H9 (cell line): ENCODE data around the gene EPOP. TPM values are rescaled to one million over a fixed set of nuclear protein-coding genes. Genes with fewer than 3 reads are reported as not detected.

Experiments used
- DNase-seq: peaks from one replicate; pipeline ENCODE4 v3.0.0-alpha.2; 2017
- H2AFZ ChIP-seq: one replicate; pipeline ENCODE4 v1.6.1; 2013; ENCODE audit warnings: mild to moderate bottlenecking, low read length, control low read depth, moderate library complexity
- H2AK5ac ChIP-seq: 2 replicates; pipeline ENCODE4 v1.6.1; 2013; ENCODE audit warnings: low read length, control low read depth, mixed read lengths; ENCODE audit not compliant: insufficient read length
- H2BK120ac ChIP-seq: one replicate; pipeline ENCODE4 v1.6.1; 2013; ENCODE audit warnings: low read depth, mild to moderate bottlenecking, low read length, control low read depth, inconsistent platforms; ENCODE audit not compliant: poor library complexity, severe bottlenecking
- H2BK12ac ChIP-seq: 2 replicates; pipeline ENCODE4 v1.6.1; 2013; ENCODE audit warnings: low read length, control low read depth, mixed read lengths, low read depth; ENCODE audit not compliant: insufficient read length
- H2BK15ac ChIP-seq: 2 replicates; pipeline ENCODE4 v1.6.1; 2013; ENCODE audit warnings: low read depth, low read length, control low read depth
- H2BK20ac ChIP-seq: one replicate; pipeline ENCODE4 v1.6.1; 2013; ENCODE audit warnings: low read depth, mild to moderate bottlenecking, low read length, control low read depth, inconsistent platforms; ENCODE audit not compliant: poor library complexity, severe bottlenecking
- H2BK5ac ChIP-seq: 2 replicates; pipeline ENCODE4 v1.6.1; 2013; ENCODE audit warnings: low read length, control low read depth, mixed read lengths; ENCODE audit not compliant: insufficient read length
- H3K14ac ChIP-seq: 2 replicates; pipeline ENCODE4 v1.6.1; 2013; ENCODE audit warnings: low read length, control low read depth; ENCODE audit not compliant: insufficient read depth
- H3K18ac ChIP-seq: 2 replicates; pipeline ENCODE4 v1.6.1; 2013; ENCODE audit warnings: low read depth, mild to moderate bottlenecking, mixed read lengths, low read length, control low read depth; ENCODE audit not compliant: insufficient read length
- H3K23ac ChIP-seq: 2 replicates; pipeline ENCODE4 v1.6.1; 2013; ENCODE audit warnings: low read length, control low read depth, mixed read lengths, low read depth; ENCODE audit not compliant: insufficient read length
- H3K23me2 ChIP-seq: 2 replicates; pipeline ENCODE4 v1.6.1; 2013; ENCODE audit warnings: low read depth, mild to moderate bottlenecking, mixed read lengths, low read length, control low read depth; ENCODE audit not compliant: insufficient read length, poor library complexity, severe bottlenecking
- H3K27ac ChIP-seq: 2 replicates; pipeline ENCODE4 v1.5.1; 2013; ENCODE audit warnings: low read length, control low read depth, mixed read lengths, low read depth; ENCODE audit not compliant: insufficient read length
- H3K27me3 ChIP-seq: 2 replicates; pipeline ENCODE4 v1.6.1; 2013; ENCODE audit warnings: low read length, control low read depth, inconsistent platforms; ENCODE audit not compliant: insufficient read depth
- H3K4ac ChIP-seq: 2 replicates; pipeline ENCODE4 v1.6.1; 2013; ENCODE audit warnings: low read depth, mild to moderate bottlenecking, control low read depth, inconsistent platforms, low read length, moderate library complexity
- H3K4me1 ChIP-seq: 2 replicates; pipeline ENCODE4 v1.6.1; 2013; ENCODE audit warnings: low read length, control low read depth, inconsistent platforms; ENCODE audit not compliant: insufficient read depth
- H3K4me2 ChIP-seq: 2 replicates; pipeline ENCODE4 v1.6.1; 2013; ENCODE audit warnings: low read length, control low read depth, mixed read lengths; ENCODE audit not compliant: insufficient read length, insufficient read depth
- H3K56ac ChIP-seq: 2 replicates; pipeline ENCODE4 v1.6.1; 2013; ENCODE audit warnings: low read depth, mild to moderate bottlenecking, mixed read lengths, low read length, control low read depth; ENCODE audit not compliant: insufficient read length
- H3K79me1 ChIP-seq: 2 replicates; pipeline ENCODE4 v1.6.1; 2013; ENCODE audit warnings: low read depth, mild to moderate bottlenecking, moderate library complexity, low read length, control low read depth, inconsistent platforms; ENCODE audit not compliant: insufficient read depth, poor library complexity, severe bottlenecking
- H3K79me2 ChIP-seq: 2 replicates; pipeline ENCODE4 v1.6.1; 2013; ENCODE audit warnings: low read length, control low read depth, inconsistent platforms; ENCODE audit not compliant: insufficient read depth
- H3K9ac ChIP-seq: 2 replicates; pipeline ENCODE4 v1.6.1; 2013; ENCODE audit warnings: low read length, control low read depth, mixed read lengths; ENCODE audit not compliant: insufficient read length; ENCODE audit errors: extremely low read depth
- H3K9me3 ChIP-seq: one replicate; pipeline ENCODE4 v1.6.1; 2013; ENCODE audit warnings: low read depth, low read length, inconsistent platforms; ENCODE audit not compliant: control insufficient read depth
- H3T11ph ChIP-seq: one replicate; pipeline ENCODE4 v1.6.1; 2013; ENCODE audit warnings: mild to moderate bottlenecking, low read length, control low read depth, inconsistent platforms
- H4K20me1 ChIP-seq: one replicate; pipeline ENCODE4 v1.6.1; 2013; ENCODE audit not compliant: control insufficient read depth, insufficient read length, insufficient read depth
- H4K5ac ChIP-seq: 2 replicates; pipeline ENCODE4 v1.6.1; 2013; ENCODE audit warnings: low read depth, mild to moderate bottlenecking, mixed read lengths, low read length, control low read depth; ENCODE audit not compliant: insufficient read length
- H4K8ac ChIP-seq: replicated peaks from 2 replicates; pipeline ENCODE4 v1.6.1; 2013; ENCODE audit warnings: low read length, control low read depth, mixed read lengths, low read depth; ENCODE audit not compliant: insufficient read length
- H4K91ac ChIP-seq: 2 replicates; pipeline ENCODE4 v1.6.1; 2013; ENCODE audit warnings: low read depth, mild to moderate bottlenecking, moderate library complexity, mixed read lengths, low read length, control low read depth; ENCODE audit not compliant: insufficient read length
- H3K27ac Mint-ChIP-seq, 3 experiments: 2 replicates in 2 of 3; 3 replicates in 1 of 3; pipeline ENCODE4 v1.8.0; 2020 to 2021; ENCODE audit warnings: mixed read lengths in 3 of 3, mild to moderate bottlenecking in 1 of 3, moderate library complexity in 1 of 3
- H3K27me3 Mint-ChIP-seq: 2 replicates; pipeline ENCODE4 v1.8.0; 2021; ENCODE audit warnings: low read depth, mild to moderate bottlenecking, moderate library complexity, mixed read lengths
- H3K36me3 Mint-ChIP-seq, 3 experiments: 2 replicates in 2 of 3; 3 replicates in 1 of 3; pipeline ENCODE4 v1.8.0; 2020 to 2021; ENCODE audit warnings: low read depth in 3 of 3, mixed read lengths in 3 of 3; ENCODE audit not compliant: insufficient read depth in 1 of 3
- H3K4me1 Mint-ChIP-seq, 2 experiments: 2 replicates each; pipeline ENCODE4 v1.8.0; 2020; ENCODE audit warnings: mixed read lengths in 2 of 2
- H3K4me3 Mint-ChIP-seq, 2 experiments: 2 replicates in 1 of 2; 3 replicates in 1 of 2; pipeline ENCODE4 v1.8.0; 2020 to 2021; ENCODE audit warnings: mild to moderate bottlenecking in 2 of 2, mixed read lengths in 2 of 2, moderate library complexity in 1 of 2
- H3K9me3 Mint-ChIP-seq, 2 experiments: 2 replicates in 1 of 2; 3 replicates in 1 of 2; pipeline ENCODE4 v1.8.0; 2020; ENCODE audit warnings: mild to moderate bottlenecking in 2 of 2, mixed read lengths in 2 of 2, moderate library complexity in 1 of 2
- WGBS: extraction: QIAGEN DNeasy Blood & Tissue Kit; methylation state at CpG from one replicate; pipeline ENCODE4 v1.1.7; 2013; ENCODE audit warnings: missing lambda C conversion rate, low lambda C conversion rate, mixed read lengths; ENCODE audit not compliant: insufficient read length; ENCODE audit errors: extremely low coverage; 5-methylcytosine and 5-hydroxymethylcytosine counted together
- total RNA-seq: library from RNA; stranded (reverse); gene quantifications from 2 replicates; pipeline ENCODE4 v1.2.1, GENCODE V29; 2021
- TF ChIP-seq, protein P1 (sequence below): fragments of 200-600 bp; sonication (generic); conservative IDR thresholded peaks from 3 replicates; pipeline ENCODE4 v1.8.0; 2021; ENCODE audit warnings: antibody characterized with exemption, mild to moderate bottlenecking

Gene EPOP
- total RNA-seq, 1 experiment from 2014 or later = 5.9 TPM

DNA sequence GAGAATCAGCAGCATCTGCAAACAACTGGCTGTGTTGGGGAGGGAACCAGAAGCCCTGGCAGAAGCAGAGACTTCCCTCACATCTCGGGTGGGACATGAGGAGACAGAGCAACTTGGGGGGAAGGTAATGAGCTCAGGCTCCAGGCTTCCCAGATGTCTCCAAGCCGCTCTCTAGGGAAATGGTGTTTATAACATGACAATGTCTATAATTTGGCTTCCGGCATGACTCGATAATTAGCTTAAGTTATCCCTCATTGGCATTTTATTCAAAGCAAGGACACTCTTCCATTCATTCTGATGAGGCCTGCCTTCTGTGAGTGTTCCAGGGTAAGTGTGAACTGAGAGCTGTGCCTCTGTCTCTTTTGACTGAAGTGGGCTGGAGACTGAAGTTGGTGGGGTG lies 15.6 kb upstream of the EPOP start:
- H3K9ac ChIP-seq = no peak overlapping the region
- peaks cover 75% of the 10 kb centered on the region for H3K27me3 Mint-ChIP-seq
- no peak overlapping the region for H2BK20ac ChIP-seq
- H3K23me2 ChIP-seq = no peaks in the 10 kb centered on the region
- H3K4me1 ChIP-seq = no peaks in the 10 kb centered on the region
- TF ChIP-seq, protein P1, sequence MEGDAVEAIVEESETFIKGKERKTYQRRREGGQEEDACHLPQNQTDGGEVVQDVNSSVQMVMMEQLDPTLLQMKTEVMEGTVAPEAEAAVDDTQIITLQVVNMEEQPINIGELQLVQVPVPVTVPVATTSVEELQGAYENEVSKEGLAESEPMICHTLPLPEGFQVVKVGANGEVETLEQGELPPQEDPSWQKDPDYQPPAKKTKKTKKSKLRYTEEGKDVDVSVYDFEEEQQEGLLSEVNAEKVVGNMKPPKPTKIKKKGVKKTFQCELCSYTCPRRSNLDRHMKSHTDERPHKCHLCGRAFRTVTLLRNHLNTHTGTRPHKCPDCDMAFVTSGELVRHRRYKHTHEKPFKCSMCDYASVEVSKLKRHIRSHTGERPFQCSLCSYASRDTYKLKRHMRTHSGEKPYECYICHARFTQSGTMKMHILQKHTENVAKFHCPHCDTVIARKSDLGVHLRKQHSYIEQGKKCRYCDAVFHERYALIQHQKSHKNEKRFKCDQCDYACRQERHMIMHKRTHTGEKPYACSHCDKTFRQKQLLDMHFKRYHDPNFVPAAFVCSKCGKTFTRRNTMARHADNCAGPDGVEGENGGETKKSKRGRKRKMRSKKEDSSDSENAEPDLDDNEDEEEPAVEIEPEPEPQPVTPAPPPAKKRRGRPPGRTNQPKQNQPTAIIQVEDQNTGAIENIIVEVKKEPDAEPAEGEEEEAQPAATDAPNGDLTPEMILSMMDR = no peak
- H3K4me2 ChIP-seq = no peak overlapping the region
- no peaks in the 10 kb centered on the region; the same call in 1 of the 2 replicates for H3K27me3 ChIP-seq
- no peak overlapping the region for H3K18ac ChIP-seq
- H3K79me1 ChIP-seq = no peaks in the 10 kb centered on the region
- H3K27ac Mint-ChIP-seq = no peak overlapping the region
- no peak overlapping the region for H2BK15ac ChIP-seq
- H2BK120ac ChIP-seq = no peak overlapping the region
- whole genome bisulfite sequencing = no CpG with 5 or more reads among the region's 4 CpGs
- H3K9me3 ChIP-seq = no peaks in the 10 kb centered on the region
- no peak overlapping the region for H2AFZ ChIP-seq
- no peak overlapping the region for H3K4me3 Mint-ChIP-seq
- H4K8ac ChIP-seq = no peak overlapping the region
- no peak overlapping the region for H3K14ac ChIP-seq
- H3K4me1 Mint-ChIP-seq = peaks cover 10 to 15% of the 10 kb centered on the region in 2 experiments
- no peak overlapping the region for H3K27ac ChIP-seq
- H4K20me1 ChIP-seq = no peaks in the 10 kb centered on the region
- no peak overlapping the region for H4K5ac ChIP-seq
- H3T11ph ChIP-seq = no peak overlapping the region
- H2BK5ac ChIP-seq = no peak overlapping the region
- no peak overlapping the region for H3K4ac ChIP-seq
- no peaks in the 10 kb centered on the region for H3K79me2 ChIP-seq
- no peaks in the 10 kb centered on the region; a peak in 1 of 5 replicates for H3K9me3 Mint-ChIP-seq
- no peak overlapping the region for H3K56ac ChIP-seq
- H3K36me3 Mint-ChIP-seq = no peaks in the 10 kb centered on the region
- no peak overlapping the region for H4K91ac ChIP-seq
- no peak overlapping the region for H3K23ac ChIP-seq
- no peak overlapping the region for H2AK5ac ChIP-seq
- peak; percentile 26 for DNase-seq
- H2BK12ac ChIP-seq = no peak overlapping the region
